ENCODE results near the gene PRPH2. TPM values are rescaled to one million over a fixed set of nuclear protein-coding genes. Genes with fewer than 3 reads are reported as not detected.

The PRPH2 gene
- polyA plus RNA-seq, 1 donor from 2014 or later = not detected

- Histone ChIP-seq H3K9me3 (ENCODE audit: low read length) (no peaks in the 10 kb centered on the region), H4K20me1 (ENCODE audit: insufficient read depth) (no peaks in the 10 kb centered on the region), H3K27me3 (ENCODE audit: insufficient read depth, low read depth, low read length) (no peaks in the 10 kb centered on the region), H3K27ac (ENCODE audit: low read length) (no peak overlapping the region), H3K4me2 (ENCODE audit: low read length) (no peak overlapping the region), H3K9me2 (ENCODE audit: insufficient read depth, low read length) (no peaks in the 10 kb centered on the region), H3K79me2 (replicated peaks; ENCODE audit: insufficient read depth, low read length) (no peaks in the 10 kb centered on the region), H3F3A (ENCODE audit: insufficient read depth, low read length, poor library complexity, severe bottlenecking) (no peaks in the 10 kb centered on the region), H3K4me3 (ENCODE audit: low read length) (no peak overlapping the region), H3K9ac (ENCODE audit: low read length) (no peak overlapping the region), H3K36me3 (ENCODE audit: insufficient read depth, low read length) (peaks cover 7% of the 10 kb centered on the region), H2AFZ (ENCODE audit: low read depth, low read length) (no peak overlapping the region)
- TF ChIP-seq EZH2 (IDR thresholded peaks at IDR 0.05; ENCODE audit: borderline replicate concordance, insufficient read depth, low read length, poor library complexity, severe bottlenecking) (no peak), SMC3 (conservative IDR thresholded peaks at IDR 0.05; ENCODE audit: poor library complexity) (no peak), TAF1 (IDR thresholded peaks at IDR 0.05; ENCODE audit: low read depth) (no peak), EP300 (conservative IDR thresholded peaks at IDR 0.05; ENCODE audit: poor library complexity, severe bottlenecking) (no peak), RAD21 (conservative IDR thresholded peaks at IDR 0.05) (no peak), MXI1 (conservative IDR thresholded peaks at IDR 0.05; ENCODE audit: poor library complexity, severe bottlenecking) (no peak), POLR2AphosphoS5 (IDR thresholded peaks at IDR 0.05) (no peak)
- TF ChIP-seq, protein P1, sequence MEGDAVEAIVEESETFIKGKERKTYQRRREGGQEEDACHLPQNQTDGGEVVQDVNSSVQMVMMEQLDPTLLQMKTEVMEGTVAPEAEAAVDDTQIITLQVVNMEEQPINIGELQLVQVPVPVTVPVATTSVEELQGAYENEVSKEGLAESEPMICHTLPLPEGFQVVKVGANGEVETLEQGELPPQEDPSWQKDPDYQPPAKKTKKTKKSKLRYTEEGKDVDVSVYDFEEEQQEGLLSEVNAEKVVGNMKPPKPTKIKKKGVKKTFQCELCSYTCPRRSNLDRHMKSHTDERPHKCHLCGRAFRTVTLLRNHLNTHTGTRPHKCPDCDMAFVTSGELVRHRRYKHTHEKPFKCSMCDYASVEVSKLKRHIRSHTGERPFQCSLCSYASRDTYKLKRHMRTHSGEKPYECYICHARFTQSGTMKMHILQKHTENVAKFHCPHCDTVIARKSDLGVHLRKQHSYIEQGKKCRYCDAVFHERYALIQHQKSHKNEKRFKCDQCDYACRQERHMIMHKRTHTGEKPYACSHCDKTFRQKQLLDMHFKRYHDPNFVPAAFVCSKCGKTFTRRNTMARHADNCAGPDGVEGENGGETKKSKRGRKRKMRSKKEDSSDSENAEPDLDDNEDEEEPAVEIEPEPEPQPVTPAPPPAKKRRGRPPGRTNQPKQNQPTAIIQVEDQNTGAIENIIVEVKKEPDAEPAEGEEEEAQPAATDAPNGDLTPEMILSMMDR (IDR thresholded peaks at IDR 0.05; ENCODE audit: poor library complexity, severe bottlenecking) = no peak
- TF ChIP-seq, protein P2, sequence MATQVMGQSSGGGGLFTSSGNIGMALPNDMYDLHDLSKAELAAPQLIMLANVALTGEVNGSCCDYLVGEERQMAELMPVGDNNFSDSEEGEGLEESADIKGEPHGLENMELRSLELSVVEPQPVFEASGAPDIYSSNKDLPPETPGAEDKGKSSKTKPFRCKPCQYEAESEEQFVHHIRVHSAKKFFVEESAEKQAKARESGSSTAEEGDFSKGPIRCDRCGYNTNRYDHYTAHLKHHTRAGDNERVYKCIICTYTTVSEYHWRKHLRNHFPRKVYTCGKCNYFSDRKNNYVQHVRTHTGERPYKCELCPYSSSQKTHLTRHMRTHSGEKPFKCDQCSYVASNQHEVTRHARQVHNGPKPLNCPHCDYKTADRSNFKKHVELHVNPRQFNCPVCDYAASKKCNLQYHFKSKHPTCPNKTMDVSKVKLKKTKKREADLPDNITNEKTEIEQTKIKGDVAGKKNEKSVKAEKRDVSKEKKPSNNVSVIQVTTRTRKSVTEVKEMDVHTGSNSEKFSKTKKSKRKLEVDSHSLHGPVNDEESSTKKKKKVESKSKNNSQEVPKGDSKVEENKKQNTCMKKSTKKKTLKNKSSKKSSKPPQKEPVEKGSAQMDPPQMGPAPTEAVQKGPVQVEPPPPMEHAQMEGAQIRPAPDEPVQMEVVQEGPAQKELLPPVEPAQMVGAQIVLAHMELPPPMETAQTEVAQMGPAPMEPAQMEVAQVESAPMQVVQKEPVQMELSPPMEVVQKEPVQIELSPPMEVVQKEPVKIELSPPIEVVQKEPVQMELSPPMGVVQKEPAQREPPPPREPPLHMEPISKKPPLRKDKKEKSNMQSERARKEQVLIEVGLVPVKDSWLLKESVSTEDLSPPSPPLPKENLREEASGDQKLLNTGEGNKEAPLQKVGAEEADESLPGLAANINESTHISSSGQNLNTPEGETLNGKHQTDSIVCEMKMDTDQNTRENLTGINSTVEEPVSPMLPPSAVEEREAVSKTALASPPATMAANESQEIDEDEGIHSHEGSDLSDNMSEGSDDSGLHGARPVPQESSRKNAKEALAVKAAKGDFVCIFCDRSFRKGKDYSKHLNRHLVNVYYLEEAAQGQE (IDR thresholded peaks at IDR 0.05; ENCODE audit: borderline replicate concordance) = no peak
These were observed 30.1 kb downstream of the PRPH2 start for GRCh38 chr6:42692137-42692911.

GRCh38 chr6:42690872-42691271, 31.5 kb downstream of the PRPH2 start:
- Histone ChIP-seq H3K36me3 (ENCODE audit: insufficient read depth, low read length) (peaks cover 9% of the 10 kb centered on the region), H3F3A (ENCODE audit: insufficient read depth, low read length, poor library complexity, severe bottlenecking) (no peaks in the 10 kb centered on the region), H3K9me2 (ENCODE audit: insufficient read depth, low read length) (no peaks in the 10 kb centered on the region), H3K79me2 (replicated peaks; ENCODE audit: insufficient read depth, low read length) (no peaks in the 10 kb centered on the region), H3K27me3 (ENCODE audit: insufficient read depth, low read depth, low read length) (no peaks in the 10 kb centered on the region), H3K9me3 (ENCODE audit: low read length) (no peaks in the 10 kb centered on the region), H2AFZ (ENCODE audit: low read depth, low read length) (no peak overlapping the region), H3K4me2 (ENCODE audit: low read length) (no peak overlapping the region), H3K27ac (ENCODE audit: low read length) (no peak overlapping the region), H3K9ac (ENCODE audit: low read length) (no peak overlapping the region), H4K20me1 (ENCODE audit: insufficient read depth) (no peaks in the 10 kb centered on the region), H3K4me3 (ENCODE audit: low read length) (no peak overlapping the region)
- TF ChIP-seq POLR2AphosphoS5 (IDR thresholded peaks at IDR 0.05) (no peak), TAF1 (IDR thresholded peaks at IDR 0.05; ENCODE audit: low read depth) (no peak), SMC3 (conservative IDR thresholded peaks at IDR 0.05; ENCODE audit: poor library complexity) (no peak), EZH2 (IDR thresholded peaks at IDR 0.05; ENCODE audit: borderline replicate concordance, insufficient read depth, low read length, poor library complexity, severe bottlenecking) (no peak), MXI1 (conservative IDR thresholded peaks at IDR 0.05; ENCODE audit: poor library complexity, severe bottlenecking) (no peak)
- TF ChIP-seq, protein P1 (IDR thresholded peaks at IDR 0.05; ENCODE audit: poor library complexity, severe bottlenecking) = no peak
